Endothelial cell of umbilical vein (primary cell): ENCODE results near the gene ARL6IP6. TPM values are rescaled to one million over a fixed set of nuclear protein-coding genes. Genes with fewer than 3 reads are reported as not detected.

ENCODE experiments used
- BruUV-seq: library from RNA; stranded (reverse); fragments of 400-500 nt; replicated peaks from 2 replicates; lab custom pipeline; 2021; lab: Mats Ljungman, UMichigan
- CTCF ChIA-PET: fragments of 300-600, 350-600 bp; sonication (Branson Sonifier 250); formaldehyde crosslinking; loops from one replicate; lab custom pipeline; 2021; ENCODE audit warnings: antibody characterized with exemption, inconsistent platforms; lab: Charles Lee
- POLR2A ChIA-PET: fragments of 300-600, 350-600 bp; sonication (Branson Sonifier 250); formaldehyde crosslinking; loops from one replicate; lab custom pipeline; 2021; ENCODE audit warnings: antibody characterized with exemption, inconsistent platforms; lab: Charles Lee
- DNase-seq: peaks from one replicate; pipeline ENCODE4 v3.0.0-alpha.2; 2011; ENCODE audit warnings: low read depth, low spot score
- FAIRE-seq: peaks from 2 replicates; lab custom pipeline; 2011; peaks lifted over from hg19 to GRCh38; lab: Jason Lieb, UNC
- H2AFZ ChIP-seq: 2 replicates; pipeline ENCODE4 v1.6.0; 2012; ENCODE audit warnings: low read depth, low read length, control low read depth, inconsistent platforms
- H3K27ac ChIP-seq: 2 replicates; pipeline ENCODE4 v1.5.1; 2011; ENCODE audit warnings: low read depth, mild to moderate bottlenecking, control low read depth, low read length, moderate library complexity; ENCODE audit not compliant: insufficient read depth
- H3K27me3 ChIP-seq, 2 experiments: 2 replicates each; pipeline versions ENCODE4 v1.6.0 to v1.6.1; 2011; ENCODE audit warnings: low read length in 2 of 2, mixed read lengths in 1 of 2; ENCODE audit not compliant: control insufficient read depth in 2 of 2, insufficient read depth in 2 of 2
- H3K36me3 ChIP-seq, 2 experiments: 2 replicates in 1 of 2; 3 replicates in 1 of 2; pipeline ENCODE4 v1.5.1; 2011; ENCODE audit warnings: low read length in 2 of 2, mild to moderate bottlenecking in 1 of 2, moderate library complexity in 1 of 2; ENCODE audit not compliant: control insufficient read depth in 2 of 2, insufficient read depth in 2 of 2; ENCODE audit errors: extremely low read depth in 1 of 2
- H3K4me1 ChIP-seq: 3 replicates; pipeline ENCODE4 v1.5.1; 2011; ENCODE audit warnings: mild to moderate bottlenecking, low read length; ENCODE audit not compliant: control insufficient read depth, insufficient read depth; ENCODE audit errors: extremely low read depth
- H3K4me2 ChIP-seq: 2 replicates; pipeline ENCODE4 v1.6.1; 2011; ENCODE audit warnings: low read length, control low read depth, mixed read lengths; ENCODE audit not compliant: insufficient read depth
- H3K4me3 ChIP-seq, 3 experiments: fragments of 200-600 bp in 1 of 3; sonication (generic), shearing (Covaris generic) in 1 of 3; replicated peaks in 1 of 3; 2 replicates each; pipeline ENCODE4 v1.5.1; 2011 to 2016; ENCODE audit warnings: control low read depth in 3 of 3, low read length in 3 of 3, mild to moderate bottlenecking in 2 of 3, inconsistent platforms in 1 of 3, low read depth in 1 of 3, moderate library complexity in 1 of 3; ENCODE audit not compliant: insufficient read depth in 1 of 3
- H3K79me2 ChIP-seq: 2 replicates; pipeline ENCODE4 v1.6.0; 2012; ENCODE audit warnings: low read length, inconsistent platforms; ENCODE audit not compliant: control insufficient read depth, insufficient read depth
- H3K9ac ChIP-seq: replicated peaks from 2 replicates; pipeline ENCODE3; 2011; ENCODE audit warnings: low read length, control low read depth; ENCODE audit not compliant: insufficient read depth; ENCODE audit errors: extremely low read depth
- H3K9me1 ChIP-seq: replicated peaks from 3 replicates; pipeline ENCODE4 v1.6.0; 2011; ENCODE audit warnings: mild to moderate bottlenecking, low read length; ENCODE audit not compliant: control insufficient read depth, insufficient read depth; ENCODE audit errors: extremely low read depth
- H3K9me3 ChIP-seq: replicated peaks from 2 replicates; pipeline ENCODE4 v1.5.1; 2012; ENCODE audit warnings: low read length, inconsistent platforms; ENCODE audit not compliant: control insufficient read depth, insufficient read depth
- H4K20me1 ChIP-seq: replicated peaks from 2 replicates; pipeline ENCODE3; 2011; ENCODE audit warnings: mild to moderate bottlenecking, low read length; ENCODE audit not compliant: control insufficient read depth, insufficient read depth; ENCODE audit errors: extremely low read depth
- CTCF ChIP-seq, 2 donors: IDR thresholded peaks; 1 replicate in 1 of 2; 2 replicates in 1 of 2; pipeline ENCODE4 v1.5.1; 2011; ENCODE audit warnings: low read length in 2 of 2, mild to moderate bottlenecking in 2 of 2, moderate library complexity in 2 of 2, control low read depth in 1 of 2, inconsistent platforms in 1 of 2, low read depth in 1 of 2; ENCODE audit not compliant: insufficient read depth in 1 of 2; ENCODE audit errors: extremely low read depth in 1 of 2
- EZH2 ChIP-seq: IDR thresholded peaks from 2 replicates; pipeline ENCODE4 v1.6.1; 2012; ENCODE audit warnings: borderline replicate concordance, low read depth, mild to moderate bottlenecking, moderate library complexity, low read length, inconsistent platforms; ENCODE audit not compliant: severe bottlenecking
- FOS ChIP-seq: IDR thresholded peaks from 2 replicates; pipeline ENCODE4 v1.6.1; 2011; ENCODE audit warnings: mild to moderate bottlenecking, low read length, moderate library complexity, borderline replicate concordance; ENCODE audit not compliant: insufficient read depth
- GATA2 ChIP-seq: IDR thresholded peaks from 2 replicates; pipeline ENCODE4 v1.7.0; 2011; ENCODE audit warnings: low read depth, mild to moderate bottlenecking, moderate library complexity, mixed read lengths, low read length; ENCODE audit not compliant: insufficient read length, insufficient read depth
- JUN ChIP-seq: IDR thresholded peaks from 2 replicates; pipeline ENCODE4 v1.6.1; 2011; ENCODE audit warnings: borderline replicate concordance, low read depth; ENCODE audit not compliant: insufficient read length, insufficient read depth
- MAX ChIP-seq: IDR thresholded peaks from 2 replicates; pipeline ENCODE4 v1.6.1; 2011; ENCODE audit not compliant: insufficient read depth, insufficient read length
- MYC ChIP-seq: IDR thresholded peaks from one replicate; pipeline ENCODE4 v1.6.1; 2011; ENCODE audit warnings: mild to moderate bottlenecking, low read depth, low read length
- POLR2A ChIP-seq: IDR thresholded peaks from 2 replicates; pipeline ENCODE4 v1.6.1; 2012; ENCODE audit warnings: low read depth, mild to moderate bottlenecking, control low read depth, low read length
- POLR2AphosphoS5 ChIP-seq: IDR thresholded peaks from 2 replicates; pipeline ENCODE4 v1.6.1; 2012; ENCODE audit warnings: low read depth, mild to moderate bottlenecking, control low read depth, low read length, moderate library complexity; ENCODE audit not compliant: insufficient read depth
- dilution Hi-C: fragments of 300-500 bp; cut with MboI; formaldehyde crosslinking; loops from one replicate; pipeline ENCODE4 v1.15.0; 2019; ENCODE audit warnings: low sequenced_read_pairs; ENCODE audit not compliant: extremely low pct_ligation_motif_present
- intact Hi-C: fragments of 100-400 bp; cut with micrococcal nuclease; formaldehyde crosslinking; loops from one replicate; pipeline ENCODE4 v1.10.0; 2022
- polyA plus RNA-seq, 4 experiments: library from polyadenylated mRNA; depleted of rRNA in 3 of 4; stranded (reverse) in 3 of 4; unstranded in 1 of 4; fragments of >200 nt; gene quantifications; 2 replicates each; pipeline versions ENCODE4 v1.2.1 to v1.2.3, GENCODE V29; 2011 to 2012; ENCODE audit warnings: missing spikeins in 1 of 4
- total RNA-seq: library from RNA; stranded (reverse); gene quantifications from 2 replicates; pipeline ENCODE4 v1.2.3, GENCODE V29; 2021

The ARL6IP6 gene
- total and polyA plus RNA-seq, 2 donors (not counting 3 experiments of a cell fraction or from before 2014, with no cell fraction given): 36.5 to 57.8 TPM

GRCh38 chr2:152678808-152679207 lies 39.6 kb upstream of the ARL6IP6 start:
- FAIRE-seq (no peak), DNase-seq (no peak)
- no peak overlapping the region for H3K27ac ChIP-seq
- no peak for TF ChIP-seq MAX
- TF ChIP-seq CTCF (IDR thresholded peaks at IDR 0.05; ENCODE audit: extremely low read depth in 1 of 2, insufficient read depth in 1 of 2, low read depth in 1 of 2, low read length in 2 of 2): no peak
- TF ChIP-seq GATA2: no peak
- no peak for TF ChIP-seq EZH2
- no peak for TF ChIP-seq FOS
- no peak for TF ChIP-seq JUN
- TF ChIP-seq MYC: no peak
- no peak for TF ChIP-seq POLR2AphosphoS5
- no peak for TF ChIP-seq POLR2A
- dilution Hi-C loops (no loop called here), intact Hi-C loops (no loop called here)
- H3K9ac ChIP-seq: no peak overlapping the region
- peaks cover 13% of the 10 kb centered on the region for H3K79me2 ChIP-seq
- H3K9me1 ChIP-seq: no peaks in the 10 kb centered on the region
- ChIA-PET POLR2A (no interaction called here), CTCF (no interaction called here)
- no peaks in the 10 kb centered on the region for H3K27me3 ChIP-seq
- H3K4me3 ChIP-seq: no peak overlapping the region
- H4K20me1 ChIP-seq: no peaks in the 10 kb centered on the region
- H3K9me3 ChIP-seq: no peaks in the 10 kb centered on the region
- no peak overlapping the region for H3K4me2 ChIP-seq
- no peaks in the 10 kb centered on the region for H3K4me1 ChIP-seq
- H2AFZ ChIP-seq: no peak overlapping the region
- BruUV-seq: no TSS peak
- H3K36me3 ChIP-seq: peaks cover 7 to 19% of the 10 kb centered on the region in 2 experiments
